CMK (cell line): Measurements from ENCODE around the gene TARDBP.
"Not testable (repeated sequence)": the region's sequence is repeated elsewhere in the genome, so short reads cannot be mapped to it uniquely, and the experiment has no call there.

Source experiments
- DNase-seq: peaks from one replicate; pipeline ENCODE4 v3.0.0-alpha.2; 2010; ENCODE audit warnings: low read depth

The TARDBP gene

DNA sequence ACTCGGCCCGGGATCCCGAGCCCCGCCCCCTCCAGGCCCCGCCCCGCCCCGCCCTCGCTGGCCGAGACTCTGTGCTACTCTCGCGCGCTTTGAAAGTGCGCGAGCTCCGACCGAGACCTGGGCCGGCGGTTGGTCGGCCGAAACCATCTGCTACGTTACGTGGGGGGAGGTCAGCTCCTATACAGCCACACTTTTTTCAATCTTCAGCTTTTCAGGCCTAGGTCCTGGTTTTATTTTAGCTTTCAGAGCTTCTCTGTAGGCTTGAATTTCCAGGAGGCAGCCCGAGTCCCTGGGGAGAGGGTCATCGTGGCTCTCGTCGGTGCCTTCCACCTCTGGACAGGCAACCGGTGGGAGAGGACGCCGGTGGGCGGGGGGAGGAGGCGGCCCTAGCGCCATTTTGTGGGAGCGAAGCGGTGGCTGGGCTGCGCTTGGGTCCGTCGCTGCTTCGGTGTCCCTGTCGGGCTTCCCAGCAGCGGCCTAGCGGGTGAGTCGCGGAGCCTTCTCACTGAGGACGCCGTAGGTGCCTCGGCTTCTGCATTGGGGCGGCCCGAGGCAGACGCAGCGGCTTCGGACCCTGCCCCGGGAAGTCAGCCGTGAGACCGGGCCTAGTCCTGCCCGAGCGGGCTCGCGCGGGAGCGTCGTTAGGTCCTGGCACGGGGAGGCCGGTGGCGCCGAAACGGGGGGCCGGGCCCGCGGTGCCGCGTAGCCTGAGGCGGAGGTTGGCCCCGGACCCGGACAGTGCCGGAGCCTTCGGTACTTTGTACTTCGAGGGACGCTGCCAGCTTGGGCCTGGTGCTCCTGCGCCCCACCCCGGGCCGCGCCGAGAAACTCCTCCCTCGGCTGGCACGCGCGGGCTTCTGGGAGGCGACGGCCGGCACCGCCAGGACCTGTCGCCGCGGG, at the start of gene TARDBP:
Gene TARDBP (plus strand): TSS at position 395 of the 900 bp plus-strand sequence. CDS start 1,074 bp downstream, outside the sequence.
- peak; percentile 90 for DNase-seq

GRCh38 chr1:10965546-10966226, 46.8 kb upstream of the TARDBP start:
- no peak for DNase-seq

GRCh38 chr1:10967090-10967489, 45.4 kb upstream of the TARDBP start:
- DNase-seq, result no peak

DNA sequence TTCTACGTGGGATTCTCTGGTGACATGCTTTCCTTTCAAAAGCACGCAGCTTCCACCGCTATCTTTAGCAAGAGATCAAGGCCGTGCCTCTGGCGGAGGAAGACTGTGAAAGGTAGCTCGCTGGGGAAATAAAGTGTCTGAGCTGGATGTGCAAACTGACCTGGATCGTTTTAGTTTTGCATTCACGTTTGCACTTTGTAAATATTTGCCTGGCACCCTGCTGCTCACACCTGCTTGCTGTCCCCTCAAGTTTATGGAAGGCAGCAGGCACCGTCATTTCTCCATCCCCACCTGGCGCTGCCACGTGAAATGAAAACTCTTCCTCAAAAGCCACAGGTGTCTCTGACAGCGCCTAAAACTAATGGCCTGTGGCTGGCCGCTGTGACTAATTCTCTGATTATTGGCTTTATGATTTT, 44.0 kb upstream of the TARDBP start:
- DNase-seq, result no peak

DNA sequence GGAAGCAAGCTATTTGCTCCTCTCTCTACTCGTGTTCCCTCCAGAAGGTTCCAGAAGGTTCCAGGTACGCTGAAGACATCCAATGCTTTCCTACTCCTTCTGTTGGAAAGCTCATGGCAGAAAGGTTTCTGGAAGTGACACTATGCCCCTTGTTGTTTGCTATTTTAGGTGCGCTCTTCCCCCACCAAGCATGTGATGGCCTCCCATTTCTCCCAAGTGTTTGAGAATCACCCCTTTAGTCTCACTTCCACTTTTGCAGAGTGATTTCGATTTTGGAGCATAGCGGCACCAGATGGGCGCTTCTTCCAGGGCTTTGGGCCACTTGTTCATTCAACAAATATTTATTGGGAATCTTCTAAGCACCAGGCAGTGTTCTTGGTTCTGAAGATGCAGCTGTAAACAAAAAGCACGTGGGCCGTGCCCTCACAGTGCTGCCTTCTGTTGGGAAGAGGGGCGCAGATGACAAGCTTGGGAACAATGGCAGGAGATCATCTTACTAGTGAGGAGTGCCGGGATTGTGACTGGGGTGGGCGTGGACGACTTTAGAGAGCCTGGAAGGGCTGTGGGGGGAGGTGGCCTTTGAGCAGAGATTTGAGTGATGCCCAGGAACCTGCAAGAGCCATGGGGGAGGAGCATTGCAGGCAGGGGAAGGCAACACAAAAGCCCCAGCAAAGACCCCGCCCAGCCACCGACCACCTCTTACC, 43.0 kb upstream of the TARDBP start:
- no peak for DNase-seq

- DNase-seq, result no peak
These were observed 42.5 kb upstream of the TARDBP start for GRCh38 chr1:10969971-10970332.

GRCh38 chr1:10973552-10973951, 38.9 kb upstream of the TARDBP start:
- no peak for DNase-seq

- DNase-seq, result no peak
These were observed 38.2 kb upstream of the TARDBP start for GRCh38 chr1:10973956-10974881.

DNA sequence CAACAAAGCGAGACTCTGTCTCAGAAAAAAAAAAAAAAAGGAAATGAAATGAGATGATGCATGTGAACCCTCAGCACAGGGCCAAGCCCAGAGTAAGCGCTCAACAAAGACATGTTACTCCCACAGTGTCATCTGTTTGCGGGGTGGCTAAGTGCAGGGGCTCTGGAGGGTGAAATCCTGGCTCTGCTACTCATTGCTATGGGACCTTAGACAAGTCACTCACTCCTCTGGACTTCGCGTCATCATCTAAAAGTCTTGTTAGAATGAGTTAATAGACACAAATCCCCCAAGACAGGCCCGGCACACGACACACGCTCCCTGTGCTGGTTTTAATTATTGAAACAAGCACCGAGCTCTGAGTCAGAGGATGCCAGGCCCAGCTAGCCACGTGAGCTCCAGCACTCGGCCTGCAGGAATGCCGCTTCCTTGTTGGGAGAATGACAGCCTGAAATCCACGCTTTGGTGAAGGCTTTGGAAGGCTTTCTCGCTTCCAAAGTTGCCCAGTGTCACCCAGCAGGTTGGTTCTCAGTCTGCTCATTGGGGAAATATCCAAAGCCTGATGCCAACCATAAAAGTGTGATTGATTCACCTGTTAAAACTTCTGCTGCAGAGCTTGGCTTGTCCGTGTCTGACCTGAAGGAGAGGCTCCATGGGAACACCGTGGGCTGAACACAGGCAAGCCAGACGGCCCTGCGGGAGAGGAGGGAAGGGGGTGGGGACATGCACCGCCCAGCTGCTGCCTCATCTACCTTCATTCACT, 36.7 kb upstream of the TARDBP start:
- no peak for DNase-seq

- no peak for DNase-seq
These were observed 33.7 kb upstream of the TARDBP start for GRCh38 chr1:10978719-10979118.

DNA sequence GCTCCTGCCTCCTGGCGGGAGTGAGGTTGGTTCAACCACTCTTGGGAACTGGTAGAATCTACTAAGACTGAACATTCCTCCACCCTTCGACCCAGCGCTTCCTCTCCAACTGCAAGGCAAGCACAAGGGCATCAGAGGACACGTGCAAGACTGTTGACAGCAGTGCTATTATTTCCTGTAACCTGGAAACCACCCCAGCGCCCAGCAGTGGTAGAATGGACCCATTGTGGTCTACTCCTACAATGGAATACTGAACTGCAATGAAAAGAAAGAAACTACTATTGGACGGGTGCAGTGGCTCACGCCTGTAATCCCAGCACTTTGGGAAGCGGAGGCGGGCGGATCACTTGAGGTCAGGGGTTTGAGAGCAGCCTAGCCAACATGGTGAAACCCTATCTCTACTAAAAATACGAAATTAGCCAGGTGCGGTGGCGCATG, 33.0 kb upstream of the TARDBP start:
- no peak for DNase-seq

GRCh38 chr1:10980094-10980577, 32.3 kb upstream of the TARDBP start:
- no peak for DNase-seq

DNA sequence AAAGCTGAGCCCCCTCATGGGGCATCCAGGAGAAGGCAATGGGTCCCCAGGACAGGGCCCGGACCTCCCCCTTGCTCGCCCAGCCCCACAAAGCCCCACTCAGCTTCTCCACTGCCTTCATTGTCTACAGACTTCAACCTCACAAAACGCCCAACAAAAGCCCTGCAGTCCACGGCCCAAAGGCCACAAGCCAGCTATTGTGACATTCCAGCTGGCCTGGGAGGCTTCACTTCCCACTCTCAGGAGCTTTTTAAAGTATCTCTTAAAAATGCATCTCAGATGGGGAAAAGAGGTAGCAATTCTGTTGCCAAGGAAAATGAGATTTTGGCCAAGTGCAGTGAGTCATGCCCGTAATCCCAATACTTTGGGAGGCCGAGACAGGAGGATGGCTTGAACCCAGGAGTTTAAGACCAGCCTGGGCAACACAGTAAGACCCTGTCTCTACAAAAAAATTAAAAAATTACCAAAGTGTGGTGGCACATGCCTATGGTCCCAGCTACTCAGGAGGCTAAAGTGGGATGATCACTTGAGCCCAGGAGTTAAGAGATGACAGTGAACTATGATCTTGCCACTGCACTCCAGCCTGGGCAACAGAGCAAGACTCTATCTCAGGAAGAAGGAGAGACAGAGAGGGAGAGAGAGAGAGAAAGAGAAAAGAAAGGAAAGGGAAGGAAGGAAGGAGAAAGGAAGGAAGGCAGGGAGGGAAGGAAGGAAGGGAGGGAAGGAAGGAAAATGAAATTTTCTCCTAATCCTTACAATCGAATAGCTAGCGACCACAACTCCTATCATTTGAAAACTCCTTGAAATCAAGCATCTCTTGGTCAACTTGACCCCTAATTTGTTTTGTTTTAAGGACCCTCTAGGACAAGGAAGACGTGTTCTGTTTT, 31.4 kb upstream of the TARDBP start:
- DNase-seq, result no peak

DNA sequence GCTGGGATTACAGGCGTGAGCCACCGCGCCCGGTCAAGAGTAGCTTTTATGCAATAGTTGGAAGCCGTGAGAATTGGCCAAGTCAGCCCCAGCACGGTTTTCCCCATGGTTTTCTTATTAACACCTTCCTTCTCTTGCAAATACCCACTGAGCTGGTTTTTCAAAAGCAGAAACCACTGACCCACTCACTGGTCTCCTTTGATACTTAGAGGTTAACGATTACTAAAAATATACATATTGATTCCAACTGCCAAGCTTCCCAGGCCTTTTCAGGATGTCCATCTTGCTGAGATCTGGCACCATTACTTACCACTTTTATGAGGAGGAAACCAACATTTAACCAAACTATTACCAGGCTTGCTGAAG, 25.9 kb upstream of the TARDBP start:
- no peak for DNase-seq

GRCh38 chr1:10987840-10988417, 24.5 kb upstream of the TARDBP start:
- no peak for DNase-seq

DNA sequence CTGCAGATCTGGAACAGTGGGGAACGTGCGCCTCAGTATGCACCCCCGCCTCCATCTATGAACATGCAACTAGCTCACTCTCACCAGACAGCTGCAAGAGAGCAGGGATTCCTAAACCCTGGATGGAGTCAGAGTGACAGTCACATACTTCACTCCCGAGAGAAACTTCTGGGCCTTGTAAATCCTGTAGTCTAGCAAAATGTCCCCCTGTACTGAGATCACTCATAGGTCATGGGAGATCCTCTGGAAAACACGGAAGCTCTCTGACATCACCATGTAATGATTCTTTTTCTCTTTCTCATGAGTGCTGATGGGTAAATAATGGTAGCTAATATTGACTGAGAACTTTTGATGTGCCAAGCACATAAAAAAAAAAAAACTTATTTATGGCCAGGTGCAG, 23.4 kb upstream of the TARDBP start:
- DNase-seq, result no peak

GRCh38 chr1:10989920-10990516, 22.4 kb upstream of the TARDBP start:
- not testable (repeated sequence) for DNase-seq

DNA sequence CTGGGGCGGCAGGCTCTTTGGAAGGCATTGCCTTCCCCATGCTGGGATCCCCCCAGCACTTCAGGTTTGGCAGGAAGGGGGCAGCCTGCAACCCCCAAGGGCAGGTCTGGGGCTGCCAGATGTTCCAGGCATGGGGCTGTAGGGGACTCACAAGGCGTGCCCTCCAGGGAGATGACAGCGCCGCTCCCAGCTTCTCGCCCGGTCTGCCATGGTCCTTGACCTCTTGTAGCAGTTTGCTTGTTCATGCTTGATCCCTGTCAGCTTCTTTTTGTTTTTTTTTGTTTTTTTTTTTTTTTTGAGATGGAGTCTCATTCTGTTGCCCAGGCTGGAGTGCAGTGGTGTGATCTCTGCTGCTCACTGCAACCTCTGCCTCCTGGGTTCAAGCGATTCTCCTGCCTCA, 21.6 kb upstream of the TARDBP start:
- no peak for DNase-seq

DNA sequence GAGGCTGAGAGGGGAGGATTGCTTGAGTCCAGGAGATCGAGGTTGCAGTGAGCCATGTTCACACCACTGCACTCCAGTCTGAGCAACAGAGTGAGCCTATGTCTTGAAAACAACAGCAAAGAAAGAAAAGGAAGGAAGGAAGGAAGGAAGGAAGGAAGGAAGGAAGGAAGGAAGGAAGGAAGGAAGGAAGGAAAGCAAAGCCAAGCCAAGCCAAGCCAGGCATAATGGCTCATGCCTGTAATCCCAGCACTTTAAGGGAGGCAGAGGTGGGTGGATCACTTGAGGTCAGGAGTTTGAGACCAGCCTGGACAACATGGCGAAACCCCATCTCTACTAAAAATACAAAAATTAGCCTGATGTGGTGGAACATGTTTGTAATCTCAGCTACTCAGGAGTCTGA, 20.4 kb upstream of the TARDBP start:
- DNase-seq, result not testable (repeated sequence)
